ENCODE measurements around the gene MORC1.
"Not testable (repeated sequence)": the region's sequence is repeated elsewhere in the genome, so short reads cannot be mapped to it uniquely, and the experiment has no call there.

The MORC1 gene

GRCh38 chr3:109098079-109098644 lies 19.8 kb downstream of the MORC1 start:
- DNase-seq: no peak

DNA sequence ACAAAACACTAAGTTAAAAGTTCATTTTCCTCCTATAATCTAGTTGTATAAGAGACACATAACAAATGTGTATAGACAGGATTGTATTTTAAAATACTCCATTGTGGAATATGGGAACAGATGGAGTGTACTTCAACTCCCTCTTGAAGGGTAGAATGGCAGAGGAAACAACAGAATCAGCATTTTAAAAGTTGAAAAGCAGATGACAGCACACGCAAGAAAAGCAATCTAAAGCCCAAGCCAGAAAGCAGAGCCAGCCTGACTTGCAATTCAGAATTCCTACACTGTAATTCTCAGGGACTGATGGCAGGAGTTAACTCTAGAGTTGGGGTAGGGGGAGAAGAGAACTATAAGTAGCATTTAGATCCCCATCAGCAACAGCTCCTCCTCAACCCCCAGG lies 22.8 kb downstream of the MORC1 start:
- no peak for DNase-seq

DNA sequence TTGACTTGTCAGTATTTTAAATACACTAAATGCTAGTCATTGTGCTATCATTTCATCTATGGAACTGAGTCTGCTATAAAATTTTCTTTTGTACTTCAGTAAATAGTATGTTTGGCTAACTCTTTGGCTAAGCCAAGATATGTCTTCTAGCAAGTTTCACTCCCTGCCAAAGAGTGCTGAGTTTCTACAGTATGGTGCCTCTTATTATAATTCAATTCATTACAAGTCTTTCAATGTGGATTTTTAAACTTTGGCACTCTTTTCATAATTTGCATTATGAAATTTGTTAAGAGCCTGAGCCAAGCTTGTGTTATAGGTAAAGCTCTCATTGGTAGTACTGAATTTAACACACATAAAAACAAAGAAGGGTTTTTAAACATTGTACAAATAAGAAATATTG lies 24.4 kb downstream of the MORC1 start:
- DNase-seq: no peak

DNA sequence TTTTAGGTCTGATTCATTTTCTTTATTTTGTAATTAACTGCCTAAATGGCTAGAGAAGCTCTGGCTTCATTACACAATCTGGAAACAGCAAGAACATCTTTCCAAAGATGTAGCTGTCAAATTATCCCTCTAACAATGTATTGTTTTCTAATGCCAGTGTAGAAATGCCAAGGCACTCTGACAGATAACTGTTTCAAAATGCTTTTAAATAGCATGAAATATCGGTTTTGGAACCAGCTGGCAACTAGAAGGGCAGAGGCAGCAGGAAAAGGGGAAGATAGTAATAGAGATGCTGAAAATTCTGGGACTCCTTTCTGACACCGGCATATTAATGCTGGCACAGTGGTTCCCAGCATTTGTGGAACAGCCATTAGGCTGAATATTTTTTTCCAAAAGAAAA lies 26.1 kb downstream of the MORC1 start:
- no peak for DNase-seq

- no peak for DNase-seq
Measured at GRCh38 chr3:109089265-109089664, 28.7 kb downstream of the MORC1 start.

DNA sequence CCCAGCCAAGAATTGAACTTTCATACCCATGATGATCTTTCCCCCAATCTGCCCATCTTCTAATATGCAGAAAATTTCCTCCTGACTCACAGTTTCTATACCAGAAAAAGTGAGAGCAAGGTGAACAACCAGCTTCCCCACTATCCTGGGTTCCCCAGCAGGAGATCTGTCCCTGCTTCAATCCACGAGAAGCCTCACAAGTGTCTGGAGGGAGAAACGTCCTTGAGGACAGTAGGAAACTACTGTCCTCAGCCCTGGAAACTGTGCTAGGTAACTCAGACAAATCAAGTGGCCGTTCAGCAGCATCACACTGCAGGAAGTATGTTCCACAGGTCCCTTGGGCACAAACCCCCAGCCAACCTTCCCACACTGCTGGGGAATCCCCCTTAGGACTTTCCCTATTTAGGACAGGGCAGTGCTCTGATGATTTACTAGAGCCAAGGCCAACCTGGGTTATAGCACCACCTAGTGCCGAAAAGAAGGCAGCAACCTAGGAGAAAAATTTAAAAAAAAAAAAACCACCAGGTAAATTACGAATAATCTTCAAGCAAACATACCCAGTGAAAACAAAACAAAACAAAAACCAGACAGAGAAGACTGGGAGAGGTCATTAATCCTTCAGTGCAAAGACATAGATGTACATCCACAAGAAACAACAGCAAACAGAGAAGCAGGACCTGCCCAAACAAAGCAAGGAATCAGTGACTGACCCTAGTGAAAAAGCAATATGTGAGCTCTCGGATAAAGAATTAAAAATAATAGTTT lies 36.0 kb downstream of the MORC1 start:
- no peak for DNase-seq

- not testable (repeated sequence) for DNase-seq
Measured at GRCh38 chr3:109080090-109080489, 37.8 kb downstream of the MORC1 start.

DNA sequence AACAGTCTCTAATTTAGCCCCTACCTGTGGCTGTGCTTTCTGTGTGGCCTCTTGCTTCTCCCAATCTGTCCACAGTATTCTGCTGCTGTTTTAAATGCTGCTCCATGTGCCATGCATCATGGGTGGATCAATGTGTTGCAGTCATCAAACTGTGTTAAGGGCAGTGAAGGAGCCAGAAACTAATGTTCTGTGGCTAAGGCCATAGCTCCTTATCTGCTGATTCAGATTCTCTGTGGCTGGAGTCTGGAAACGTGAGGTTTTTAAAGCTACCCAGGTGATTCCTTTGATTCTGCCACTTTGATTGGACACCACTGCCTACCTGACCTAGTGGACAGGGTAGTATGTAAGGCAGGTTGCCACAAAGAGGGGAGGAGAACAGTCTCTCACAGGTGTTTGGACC lies 44.8 kb downstream of the MORC1 start:
- DNase-seq: no peak

DNA sequence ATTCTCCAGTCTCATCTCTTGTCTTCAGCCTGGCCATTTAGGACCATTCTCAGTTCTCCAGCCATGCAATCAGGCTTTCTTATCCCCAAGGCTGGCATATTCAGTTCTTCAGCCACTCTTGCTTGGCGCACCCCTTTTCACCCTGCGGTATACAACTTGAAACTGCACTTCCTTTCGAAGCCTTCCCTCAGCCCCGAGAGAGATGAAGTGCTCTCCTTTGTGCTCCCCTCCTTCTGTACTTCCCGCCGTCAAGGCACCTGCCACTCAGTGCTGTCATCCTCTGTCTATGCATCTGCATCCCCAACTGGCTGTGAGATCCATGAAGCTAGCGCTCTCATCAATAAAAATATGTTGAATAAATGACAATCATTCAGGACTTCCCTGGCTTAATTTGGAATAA lies 45.7 kb downstream of the MORC1 start:
- no peak for DNase-seq

GRCh38 chr3:109071350-109072142 lies 46.4 kb downstream of the MORC1 start:
- no peak for DNase-seq

- no peak for DNase-seq
Measured at GRCh38 chr3:109070211-109070610, 47.7 kb downstream of the MORC1 start.

DNA sequence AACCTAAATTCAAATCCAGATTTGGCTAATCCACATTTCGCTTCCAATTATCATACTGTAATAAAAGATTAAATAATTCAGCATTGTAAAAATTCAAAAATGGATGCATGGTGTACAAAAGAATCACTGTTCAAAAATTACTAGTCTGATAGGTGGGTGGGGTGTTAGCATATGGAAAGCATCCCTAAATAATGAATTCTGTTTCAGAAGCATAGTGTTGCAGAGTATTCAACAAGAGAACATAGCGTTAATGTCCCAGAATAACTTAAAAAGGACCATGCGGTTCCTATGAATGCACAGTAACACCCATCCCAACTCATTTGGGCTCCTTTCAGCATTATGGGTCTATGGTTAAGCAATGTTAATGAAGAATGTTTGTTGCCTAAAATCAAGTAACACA lies 51.1 kb downstream of the MORC1 start:
- DNase-seq: no peak

GRCh38 chr3:109059264-109059663 lies 58.7 kb downstream of the MORC1 start:
- DNase-seq: no peak

GRCh38 chr3:109057616-109058015 lies 60.3 kb downstream of the MORC1 start:
- no peak for DNase-seq

DNA sequence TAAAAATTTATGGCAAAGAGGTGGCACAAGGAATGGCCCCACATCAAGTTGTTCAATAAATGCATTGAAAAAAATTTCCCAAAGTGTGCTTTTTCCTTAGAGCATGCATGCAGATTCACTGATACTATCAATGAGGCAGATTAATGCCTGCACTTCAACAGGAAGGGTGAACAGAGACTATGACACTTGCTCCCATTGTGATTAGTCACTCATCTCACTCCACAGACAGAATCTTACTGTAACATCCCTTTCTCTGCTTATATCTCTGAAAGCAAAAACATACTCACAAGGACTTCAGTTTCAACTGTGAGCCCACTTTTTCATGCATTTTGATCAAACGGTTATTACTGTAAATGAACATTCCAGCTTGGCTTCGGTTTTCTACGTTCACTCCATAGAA lies 60.9 kb downstream of the MORC1 start:
- DNase-seq: no peak

- no peak for DNase-seq
Measured at GRCh38 chr3:109050591-109051167, 67.3 kb downstream of the MORC1 start.

GRCh38 chr3:109047366-109047765 lies 70.6 kb downstream of the MORC1 start:
- no peak for DNase-seq

- DNase-seq: no peak
Measured at GRCh38 chr3:109045271-109046040, 72.5 kb downstream of the MORC1 start.

- no peak for DNase-seq
Measured at GRCh38 chr3:109035082-109035481, 82.9 kb downstream of the MORC1 start.

DNA sequence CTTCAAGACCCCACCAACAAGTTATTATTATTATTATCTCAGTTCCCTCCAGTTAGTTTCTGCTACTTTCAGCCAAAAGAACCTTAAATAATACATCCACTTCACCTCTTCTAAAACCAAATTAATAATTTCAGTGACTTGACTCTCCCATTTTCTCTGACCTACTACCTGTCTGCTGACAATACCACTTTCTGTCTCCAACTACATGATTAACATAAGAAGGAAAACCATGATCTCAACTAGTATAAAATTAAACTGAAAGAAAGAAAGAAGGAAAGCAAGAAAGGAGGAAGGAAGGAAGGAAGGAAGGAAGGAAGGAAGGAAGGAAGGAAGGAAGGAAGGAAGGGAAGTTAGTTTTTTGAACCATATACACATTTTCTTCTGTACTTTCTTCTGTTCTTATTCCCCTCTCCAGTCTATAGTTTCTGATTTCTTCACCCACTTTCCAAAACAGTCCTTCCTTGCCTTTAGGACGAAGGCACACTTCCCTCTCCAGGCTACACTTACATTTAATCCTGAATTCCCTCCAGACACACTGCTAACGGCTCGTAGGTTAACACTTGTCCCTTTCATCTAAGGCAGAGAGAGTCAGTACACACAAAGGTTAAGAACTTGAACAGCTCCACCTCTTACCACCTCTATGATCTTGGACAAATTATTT lies 84.8 kb downstream of the MORC1 start:
- DNase-seq: no peak

GRCh38 chr3:109028753-109029152 lies 89.2 kb downstream of the MORC1 start:
- DNase-seq: no peak

DNA sequence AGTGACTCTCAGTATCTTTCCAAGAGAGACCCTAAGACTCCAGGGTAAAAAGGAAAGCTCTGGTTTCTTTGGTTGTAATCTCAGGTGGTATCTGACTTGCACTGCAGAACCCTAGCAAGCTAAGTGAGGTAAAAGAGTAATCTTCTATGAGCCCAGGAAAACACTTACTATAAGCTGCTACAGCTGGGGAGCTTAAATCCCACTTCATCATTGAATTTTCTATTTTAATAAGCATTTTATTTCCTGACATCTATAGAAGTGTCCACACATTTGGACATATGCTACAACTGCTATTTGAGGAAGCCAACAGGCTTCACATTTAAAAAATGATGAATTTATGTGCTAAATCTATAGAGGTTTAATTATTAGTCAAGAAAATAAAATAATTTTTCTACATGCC lies 91.1 kb downstream of the MORC1 start:
- DNase-seq: no peak
